H9 (cell line): ENCODE data around the gene DNAAF5. TPM values are rescaled to one million over a fixed set of nuclear protein-coding genes. Genes with fewer than 3 reads are reported as not detected.
A peak's percentile ranks its signal among the peaks of the same experiment; 100 is the strongest.

Experiments used
- DNase-seq: peaks from one replicate; pipeline ENCODE4 v3.0.0-alpha.2; 2017
- H2AFZ ChIP-seq: one replicate; pipeline ENCODE4 v1.6.1; 2013; ENCODE audit warnings: mild to moderate bottlenecking, low read length, control low read depth, moderate library complexity
- H2AK5ac ChIP-seq: 2 replicates; pipeline ENCODE4 v1.6.1; 2013; ENCODE audit warnings: low read length, control low read depth, mixed read lengths; ENCODE audit not compliant: insufficient read length
- H2BK120ac ChIP-seq: one replicate; pipeline ENCODE4 v1.6.1; 2013; ENCODE audit warnings: low read depth, mild to moderate bottlenecking, low read length, control low read depth, inconsistent platforms; ENCODE audit not compliant: poor library complexity, severe bottlenecking
- H2BK12ac ChIP-seq: 2 replicates; pipeline ENCODE4 v1.6.1; 2013; ENCODE audit warnings: low read length, control low read depth, mixed read lengths, low read depth; ENCODE audit not compliant: insufficient read length
- H2BK15ac ChIP-seq: 2 replicates; pipeline ENCODE4 v1.6.1; 2013; ENCODE audit warnings: low read depth, low read length, control low read depth
- H2BK20ac ChIP-seq: one replicate; pipeline ENCODE4 v1.6.1; 2013; ENCODE audit warnings: low read depth, mild to moderate bottlenecking, low read length, control low read depth, inconsistent platforms; ENCODE audit not compliant: poor library complexity, severe bottlenecking
- H2BK5ac ChIP-seq: 2 replicates; pipeline ENCODE4 v1.6.1; 2013; ENCODE audit warnings: low read length, control low read depth, mixed read lengths; ENCODE audit not compliant: insufficient read length
- H3K14ac ChIP-seq: 2 replicates; pipeline ENCODE4 v1.6.1; 2013; ENCODE audit warnings: low read length, control low read depth; ENCODE audit not compliant: insufficient read depth
- H3K18ac ChIP-seq: 2 replicates; pipeline ENCODE4 v1.6.1; 2013; ENCODE audit warnings: low read depth, mild to moderate bottlenecking, mixed read lengths, low read length, control low read depth; ENCODE audit not compliant: insufficient read length
- H3K23ac ChIP-seq: 2 replicates; pipeline ENCODE4 v1.6.1; 2013; ENCODE audit warnings: low read length, control low read depth, mixed read lengths, low read depth; ENCODE audit not compliant: insufficient read length
- H3K23me2 ChIP-seq: 2 replicates; pipeline ENCODE4 v1.6.1; 2013; ENCODE audit warnings: low read depth, mild to moderate bottlenecking, mixed read lengths, low read length, control low read depth; ENCODE audit not compliant: insufficient read length, poor library complexity, severe bottlenecking
- H3K27ac ChIP-seq: 2 replicates; pipeline ENCODE4 v1.5.1; 2013; ENCODE audit warnings: low read length, control low read depth, mixed read lengths, low read depth; ENCODE audit not compliant: insufficient read length
- H3K27me3 ChIP-seq: 2 replicates; pipeline ENCODE4 v1.6.1; 2013; ENCODE audit warnings: low read length, control low read depth, inconsistent platforms; ENCODE audit not compliant: insufficient read depth
- H3K4ac ChIP-seq: 2 replicates; pipeline ENCODE4 v1.6.1; 2013; ENCODE audit warnings: low read depth, mild to moderate bottlenecking, control low read depth, inconsistent platforms, low read length, moderate library complexity
- H3K4me1 ChIP-seq: 2 replicates; pipeline ENCODE4 v1.6.1; 2013; ENCODE audit warnings: low read length, control low read depth, inconsistent platforms; ENCODE audit not compliant: insufficient read depth
- H3K4me2 ChIP-seq: 2 replicates; pipeline ENCODE4 v1.6.1; 2013; ENCODE audit warnings: low read length, control low read depth, mixed read lengths; ENCODE audit not compliant: insufficient read length, insufficient read depth
- H3K56ac ChIP-seq: 2 replicates; pipeline ENCODE4 v1.6.1; 2013; ENCODE audit warnings: low read depth, mild to moderate bottlenecking, mixed read lengths, low read length, control low read depth; ENCODE audit not compliant: insufficient read length
- H3K79me1 ChIP-seq: 2 replicates; pipeline ENCODE4 v1.6.1; 2013; ENCODE audit warnings: low read depth, mild to moderate bottlenecking, moderate library complexity, low read length, control low read depth, inconsistent platforms; ENCODE audit not compliant: insufficient read depth, poor library complexity, severe bottlenecking
- H3K79me2 ChIP-seq: 2 replicates; pipeline ENCODE4 v1.6.1; 2013; ENCODE audit warnings: low read length, control low read depth, inconsistent platforms; ENCODE audit not compliant: insufficient read depth
- H3K9ac ChIP-seq: 2 replicates; pipeline ENCODE4 v1.6.1; 2013; ENCODE audit warnings: low read length, control low read depth, mixed read lengths; ENCODE audit not compliant: insufficient read length; ENCODE audit errors: extremely low read depth
- H3K9me3 ChIP-seq: one replicate; pipeline ENCODE4 v1.6.1; 2013; ENCODE audit warnings: low read depth, low read length, inconsistent platforms; ENCODE audit not compliant: control insufficient read depth
- H3T11ph ChIP-seq: one replicate; pipeline ENCODE4 v1.6.1; 2013; ENCODE audit warnings: mild to moderate bottlenecking, low read length, control low read depth, inconsistent platforms
- H4K20me1 ChIP-seq: one replicate; pipeline ENCODE4 v1.6.1; 2013; ENCODE audit not compliant: control insufficient read depth, insufficient read length, insufficient read depth
- H4K5ac ChIP-seq: 2 replicates; pipeline ENCODE4 v1.6.1; 2013; ENCODE audit warnings: low read depth, mild to moderate bottlenecking, mixed read lengths, low read length, control low read depth; ENCODE audit not compliant: insufficient read length
- H4K8ac ChIP-seq: replicated peaks from 2 replicates; pipeline ENCODE4 v1.6.1; 2013; ENCODE audit warnings: low read length, control low read depth, mixed read lengths, low read depth; ENCODE audit not compliant: insufficient read length
- H4K91ac ChIP-seq: 2 replicates; pipeline ENCODE4 v1.6.1; 2013; ENCODE audit warnings: low read depth, mild to moderate bottlenecking, moderate library complexity, mixed read lengths, low read length, control low read depth; ENCODE audit not compliant: insufficient read length
- H3K27ac Mint-ChIP-seq, 3 experiments: 2 replicates in 2 of 3; 3 replicates in 1 of 3; pipeline ENCODE4 v1.8.0; 2020 to 2021; ENCODE audit warnings: mixed read lengths in 3 of 3, mild to moderate bottlenecking in 1 of 3, moderate library complexity in 1 of 3
- H3K27me3 Mint-ChIP-seq: 2 replicates; pipeline ENCODE4 v1.8.0; 2021; ENCODE audit warnings: low read depth, mild to moderate bottlenecking, moderate library complexity, mixed read lengths
- H3K36me3 Mint-ChIP-seq, 3 experiments: 2 replicates in 2 of 3; 3 replicates in 1 of 3; pipeline ENCODE4 v1.8.0; 2020 to 2021; ENCODE audit warnings: low read depth in 3 of 3, mixed read lengths in 3 of 3; ENCODE audit not compliant: insufficient read depth in 1 of 3
- H3K4me1 Mint-ChIP-seq, 2 experiments: 2 replicates each; pipeline ENCODE4 v1.8.0; 2020; ENCODE audit warnings: mixed read lengths in 2 of 2
- H3K4me3 Mint-ChIP-seq, 2 experiments: 2 replicates in 1 of 2; 3 replicates in 1 of 2; pipeline ENCODE4 v1.8.0; 2020 to 2021; ENCODE audit warnings: mild to moderate bottlenecking in 2 of 2, mixed read lengths in 2 of 2, moderate library complexity in 1 of 2
- H3K9me3 Mint-ChIP-seq, 2 experiments: 2 replicates in 1 of 2; 3 replicates in 1 of 2; pipeline ENCODE4 v1.8.0; 2020; ENCODE audit warnings: mild to moderate bottlenecking in 2 of 2, mixed read lengths in 2 of 2, moderate library complexity in 1 of 2
- CTCF ChIP-seq: fragments of 200-600 bp; sonication (generic); conservative IDR thresholded peaks from 3 replicates; pipeline ENCODE4 v1.8.0; 2021; ENCODE audit warnings: antibody characterized with exemption, mild to moderate bottlenecking
- WGBS: extraction: QIAGEN DNeasy Blood & Tissue Kit; methylation state at CpG from one replicate; pipeline ENCODE4 v1.1.7; 2013; ENCODE audit warnings: missing lambda C conversion rate, low lambda C conversion rate, mixed read lengths; ENCODE audit not compliant: insufficient read length; ENCODE audit errors: extremely low coverage; 5-methylcytosine and 5-hydroxymethylcytosine counted together
- total RNA-seq: library from RNA; stranded (reverse); gene quantifications from 2 replicates; pipeline ENCODE4 v1.2.1, GENCODE V29; 2021

DNAAF5 gene
- total RNA-seq, 1 experiment from 2014 or later, result 43.5 TPM

DNA sequence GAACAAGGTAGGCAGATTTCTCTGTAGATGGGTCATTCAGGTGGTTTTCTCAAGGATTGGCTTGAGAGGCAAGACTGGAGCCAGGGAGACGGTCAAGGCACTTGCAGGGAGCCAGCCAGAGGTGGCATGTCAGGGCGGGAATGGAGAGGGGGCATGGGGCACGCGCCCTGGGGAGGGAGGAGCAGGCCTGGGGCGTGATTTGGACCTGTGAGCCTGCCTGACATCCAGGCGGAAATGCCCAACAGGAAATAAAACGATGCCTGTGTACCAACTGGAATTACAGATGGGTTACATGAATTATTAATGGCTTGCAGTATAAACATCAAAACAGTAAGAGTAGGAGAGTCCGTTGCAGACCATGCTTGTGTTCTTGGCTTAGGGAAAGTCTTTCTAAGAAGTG lies 97.2 kb downstream of the DNAAF5 start:
- no peaks in the 10 kb centered on the region for H3K23me2 ChIP-seq
- H4K5ac ChIP-seq, result no peak overlapping the region
- H3K27ac ChIP-seq, result no peak overlapping the region
- no peaks in the 10 kb centered on the region for H3K9me3 ChIP-seq
- H3K23ac ChIP-seq, result no peak overlapping the region
- no peak overlapping the region for H2BK15ac ChIP-seq
- Mint-ChIP-seq H3K27me3 (no peaks in the 10 kb centered on the region), H3K27ac (peak overlapping the region; percentile 11 to 91 (median 53); a peak in 4 of 7 replicates), H3K4me1 (peaks cover 48 to 49% of the 10 kb centered on the region in 2 experiments), H3K4me3 (no peak overlapping the region), H3K36me3 (peaks cover 5 to 32% (median 15%) of the 10 kb centered on the region in 3 experiments; a peak in 6 of 7 replicates), H3K9me3 (no peaks in the 10 kb centered on the region)
- H2AK5ac ChIP-seq, result no peak overlapping the region
- TF ChIP-seq CTCF, result no peak
- no peak overlapping the region for H3K56ac ChIP-seq
- DNase-seq, result no peak
- no peak overlapping the region for H2BK20ac ChIP-seq
- no peaks in the 10 kb centered on the region for H3K27me3 ChIP-seq
- WGBS, result no CpG with 5 or more reads among the region's 8 CpGs
- H4K91ac ChIP-seq, result no peak overlapping the region
- no peak overlapping the region for H3K14ac ChIP-seq
- H3K4me2 ChIP-seq, result no peak overlapping the region
- no peak overlapping the region for H3K18ac ChIP-seq
- H4K8ac ChIP-seq, result no peak overlapping the region
- H2BK5ac ChIP-seq, result peak overlapping the region; percentile 65
- H2BK120ac ChIP-seq, result no peak overlapping the region
- H2AFZ ChIP-seq, result no peak overlapping the region
- no peak overlapping the region for H3T11ph ChIP-seq
- H3K79me2 ChIP-seq, result peaks cover 54% of the 10 kb centered on the region; the same call in 1 of the 2 replicates
- H3K4ac ChIP-seq, result no peak overlapping the region
- H3K9ac ChIP-seq, result no peak overlapping the region
- H3K79me1 ChIP-seq, result peaks cover 8% of the 10 kb centered on the region
- no peaks in the 10 kb centered on the region for H4K20me1 ChIP-seq
- no peaks in the 10 kb centered on the region; the same call in 1 of the 2 replicates for H3K4me1 ChIP-seq
- no peak overlapping the region for H2BK12ac ChIP-seq
